DMS79 treated with DMSO at 0.1 percent for 48 hours (cell line): ENCODE data around the gene OR10H4.
"Not testable (repeated sequence)": the region's sequence is repeated elsewhere in the genome, so short reads cannot be mapped to it uniquely, and the experiment has no call there.

ENCODE experiments used
- DNase-seq: peaks from one replicate; lab custom pipeline; 2025; lab: John Stamatoyannopoulos, UW

The OR10H4 gene, protein sequence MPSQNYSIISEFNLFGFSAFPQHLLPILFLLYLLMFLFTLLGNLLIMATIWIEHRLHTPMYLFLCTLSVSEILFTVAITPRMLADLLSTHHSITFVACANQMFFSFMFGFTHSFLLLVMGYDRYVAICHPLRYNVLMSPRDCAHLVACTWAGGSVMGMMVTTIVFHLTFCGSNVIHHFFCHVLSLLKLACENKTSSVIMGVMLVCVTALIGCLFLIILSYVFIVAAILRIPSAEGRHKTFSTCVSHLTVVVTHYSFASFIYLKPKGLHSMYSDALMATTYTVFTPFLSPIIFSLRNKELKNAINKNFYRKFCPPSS

DNA sequence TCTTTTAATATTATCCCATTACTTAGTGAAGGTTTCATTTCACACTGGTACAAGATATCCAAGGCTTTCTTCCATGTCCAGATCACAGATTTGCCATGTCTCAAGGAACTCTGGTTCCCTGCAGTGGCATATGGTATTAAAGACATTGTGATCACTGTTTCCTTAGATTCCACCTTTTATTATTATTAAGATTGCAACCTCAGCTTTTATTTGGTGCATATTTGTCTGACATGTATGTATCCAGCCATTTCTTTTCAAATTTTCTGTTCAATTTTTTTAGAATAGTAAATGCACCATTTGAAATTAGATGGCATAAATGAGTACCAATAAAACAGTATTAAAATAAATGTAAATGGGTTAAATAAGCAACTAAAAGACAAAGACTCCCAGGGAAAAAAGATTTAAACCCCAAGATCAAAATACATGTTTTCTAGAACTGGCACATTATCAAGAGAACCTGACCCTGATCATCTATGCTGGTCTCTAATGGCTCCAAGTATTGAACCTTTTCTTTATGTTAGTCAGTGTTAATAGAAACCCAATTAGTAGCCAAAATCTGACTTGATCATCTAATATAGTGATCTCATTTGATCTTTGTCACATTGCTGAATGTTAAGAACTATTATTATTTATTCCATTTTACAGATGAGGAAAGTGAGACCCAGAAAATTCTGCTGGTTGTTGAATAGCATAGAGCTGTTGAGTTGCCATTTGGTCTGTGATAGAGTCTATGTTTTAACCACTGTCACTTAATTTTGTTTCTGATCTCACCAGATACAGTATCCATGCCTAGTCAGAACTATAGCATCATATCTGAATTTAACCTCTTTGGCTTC, at the start of gene OR10H4:
TSS of gene OR10H4 (plus strand) at position 786 of the 836 bp plus-strand sequence. CDS start at position 786, 0 bp downstream.
- DNase-seq, result no peak

DNA sequence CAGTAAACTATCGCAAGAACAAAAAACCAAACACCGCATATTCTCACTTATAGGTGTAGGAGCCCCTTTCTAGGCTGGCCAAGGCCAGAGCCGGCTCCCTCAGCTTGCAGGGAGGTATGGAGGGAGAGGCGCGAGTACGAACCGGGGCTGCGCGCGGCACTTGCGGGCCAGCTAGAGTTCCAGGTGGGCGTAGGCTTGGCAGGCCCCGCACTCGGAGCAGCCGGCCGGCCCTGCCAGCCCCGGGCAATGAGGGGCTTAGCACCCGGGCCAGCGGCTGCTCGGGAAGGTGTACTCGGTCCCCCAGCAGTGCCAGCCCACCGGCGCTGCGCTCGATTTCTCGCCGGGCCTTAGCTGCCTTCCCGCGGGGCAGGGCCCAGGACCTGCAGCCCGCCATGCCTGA, 49.2 kb upstream of the OR10H4 start:
- not testable (repeated sequence) for DNase-seq

DNA sequence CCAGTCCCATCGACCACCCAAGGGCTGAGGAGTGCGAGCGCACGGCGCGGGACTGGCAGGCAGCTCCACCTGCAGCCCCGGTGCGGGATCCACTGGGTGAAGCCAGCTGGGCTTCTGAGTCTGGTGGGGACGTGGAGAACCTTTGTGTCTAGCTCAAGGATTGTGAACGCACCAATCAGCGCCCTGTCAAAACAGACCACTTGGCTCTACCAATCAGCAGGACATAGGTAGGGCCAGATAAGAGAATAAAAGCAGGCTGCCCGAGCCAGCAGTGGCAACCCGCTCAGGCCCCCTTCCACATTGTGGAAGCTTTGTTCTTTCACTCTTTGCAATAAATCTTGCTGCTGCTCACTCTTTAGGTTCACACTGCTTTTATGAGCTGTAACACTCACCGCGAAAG, 48.8 kb upstream of the OR10H4 start:
- not testable (repeated sequence) for DNase-seq

DNA sequence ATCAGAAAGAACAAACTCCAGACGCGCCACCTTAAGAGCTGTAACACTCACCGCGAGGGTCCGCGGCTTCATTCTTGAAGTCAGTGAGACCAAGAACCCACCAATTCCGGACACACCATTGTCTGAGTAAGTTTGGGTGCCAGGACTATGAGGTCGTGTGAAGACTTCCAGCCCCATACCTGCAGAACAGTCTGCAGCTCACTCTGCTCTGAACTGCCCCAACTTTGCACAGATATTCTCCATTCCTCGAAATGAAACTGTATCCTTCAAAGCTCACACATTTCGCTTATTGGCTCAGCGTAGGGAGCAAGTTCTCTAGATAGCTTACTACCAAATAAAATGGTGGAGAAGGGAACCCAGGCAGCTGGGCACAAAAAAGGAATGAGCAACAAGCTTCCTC, 48.3 kb upstream of the OR10H4 start:
- no peak for DNase-seq

DNA sequence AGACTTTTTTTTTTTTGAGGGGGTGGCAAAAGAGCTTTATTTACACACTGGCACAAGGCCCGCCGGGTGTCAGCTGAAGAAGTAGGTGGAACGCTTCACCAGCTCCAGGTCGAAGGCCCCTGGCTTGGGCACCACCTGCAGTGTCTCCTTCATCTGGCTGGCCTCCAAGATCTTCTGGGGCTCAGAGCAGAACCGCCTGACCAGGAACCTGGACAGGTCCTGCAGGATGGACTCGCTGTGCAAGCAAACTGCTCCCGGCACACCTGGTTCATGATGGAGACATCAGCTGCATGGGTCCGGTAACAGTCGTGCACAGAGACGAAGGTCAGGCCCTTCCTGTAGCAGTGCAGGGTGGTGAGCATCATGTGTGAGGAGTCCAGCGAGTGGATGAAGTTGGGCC, 46.6 kb upstream of the OR10H4 start:
- no peak for DNase-seq

DNA sequence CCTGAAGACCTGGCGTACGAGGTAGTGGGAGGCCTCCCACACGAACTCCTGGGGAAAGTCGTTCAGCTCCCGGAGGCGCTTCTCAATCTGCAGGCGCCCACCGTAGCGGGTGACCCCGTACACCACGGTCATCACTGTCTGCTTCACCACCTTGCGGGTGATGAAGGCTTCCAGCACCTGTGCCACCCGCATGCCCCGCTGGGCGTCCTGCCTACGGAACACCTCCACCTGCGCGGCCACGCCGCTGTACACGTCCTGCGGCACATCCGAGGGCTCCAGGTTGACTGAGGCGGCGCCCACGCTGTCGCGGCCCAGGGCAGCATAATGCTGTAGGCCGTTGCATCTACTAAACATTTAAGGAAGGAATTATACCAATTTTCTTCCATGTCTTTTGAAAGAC, 45.9 kb upstream of the OR10H4 start:
- not testable (repeated sequence) for DNase-seq

DNA sequence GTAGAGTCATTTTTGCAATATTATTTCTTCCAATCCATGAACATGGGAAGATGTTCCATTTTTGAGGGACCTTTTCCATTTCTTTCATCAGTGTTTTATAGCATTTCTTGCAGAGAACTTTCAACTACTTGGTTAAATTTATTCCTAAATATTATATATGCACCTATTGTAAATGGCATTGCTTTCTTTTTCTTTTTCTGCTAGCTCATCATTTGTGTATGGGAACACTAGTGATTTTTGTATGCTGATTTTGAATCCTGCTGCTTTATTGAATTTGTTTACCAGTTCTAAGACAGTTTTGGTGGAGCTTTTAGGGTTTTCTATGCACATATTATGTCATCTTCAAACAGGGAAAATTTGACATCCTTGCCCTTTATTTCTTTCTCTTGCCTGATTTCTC, 43.8 kb upstream of the OR10H4 start:
- DNase-seq, result no peak

DNA sequence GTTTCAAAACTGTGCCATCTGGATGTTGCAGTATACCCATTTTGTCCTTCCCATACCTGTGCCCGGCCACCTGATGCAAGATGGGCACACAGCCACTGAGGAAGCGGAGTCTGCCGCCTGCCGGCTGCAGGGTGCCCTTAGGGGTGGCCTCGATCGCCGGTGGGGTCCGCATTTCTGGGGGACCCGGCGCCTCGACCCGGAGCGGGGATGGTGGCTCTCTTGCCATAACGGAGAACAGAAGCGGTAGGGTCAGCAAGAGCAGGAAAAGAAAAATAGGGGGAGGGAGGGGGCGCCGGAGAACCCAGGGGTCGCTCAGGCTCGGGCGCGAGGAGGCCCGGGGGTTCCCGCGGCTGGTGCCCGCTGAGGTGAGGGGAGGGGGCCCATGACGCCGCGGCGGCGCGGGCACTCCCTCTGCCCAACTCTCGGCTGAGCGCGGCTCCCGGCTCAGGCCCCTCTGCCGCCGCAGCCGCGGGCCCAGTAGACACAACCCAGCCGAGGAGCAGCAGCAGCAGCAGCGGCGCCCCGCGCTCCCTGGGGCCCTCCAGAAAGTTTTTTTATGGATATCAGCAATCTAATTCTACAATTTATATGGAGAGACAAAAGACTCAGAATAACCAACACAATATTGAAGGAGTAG, 37.1 kb upstream of the OR10H4 start:
- DNase-seq, result no peak

DNA sequence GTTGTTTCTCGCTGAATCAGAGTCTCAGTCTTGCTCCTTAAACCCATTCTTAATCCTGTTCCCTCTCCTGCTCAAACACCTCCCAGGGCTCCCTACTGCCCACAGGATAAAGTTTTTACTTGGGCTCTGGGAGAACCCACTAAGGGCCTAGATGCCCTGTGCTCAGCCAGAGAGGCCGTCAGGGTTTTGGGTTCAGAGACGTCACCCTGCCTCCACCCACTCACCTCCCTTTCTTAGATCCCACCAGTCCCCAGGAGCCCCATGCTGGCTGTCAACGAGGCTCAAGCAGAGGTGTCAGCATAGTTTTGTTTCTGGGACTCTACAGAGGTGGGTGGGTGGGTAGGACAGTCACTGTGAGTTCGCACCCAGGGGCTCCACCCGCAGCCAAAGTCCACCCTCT, 35.4 kb upstream of the OR10H4 start:
- DNase-seq, result no peak

DNA sequence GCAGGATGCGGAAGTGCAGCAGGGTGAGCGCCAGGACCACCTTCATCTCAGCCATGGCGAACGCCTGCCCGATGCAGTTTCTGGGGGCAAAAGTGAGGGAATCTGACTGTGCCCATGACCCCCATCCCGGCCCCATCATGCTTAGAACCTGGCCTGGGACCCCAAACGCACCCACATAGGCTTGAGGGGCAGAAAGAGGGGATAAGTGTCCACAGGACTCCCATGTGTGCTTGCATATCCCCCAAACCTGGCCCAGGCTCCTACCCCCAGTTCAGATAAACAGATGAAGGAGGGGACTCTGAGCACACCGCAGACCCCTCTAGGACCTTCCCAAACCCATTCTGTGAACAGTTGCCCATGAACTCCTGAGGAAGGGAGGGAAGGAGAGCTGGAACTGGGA, 35.0 kb upstream of the OR10H4 start:
- no peak for DNase-seq

DNA sequence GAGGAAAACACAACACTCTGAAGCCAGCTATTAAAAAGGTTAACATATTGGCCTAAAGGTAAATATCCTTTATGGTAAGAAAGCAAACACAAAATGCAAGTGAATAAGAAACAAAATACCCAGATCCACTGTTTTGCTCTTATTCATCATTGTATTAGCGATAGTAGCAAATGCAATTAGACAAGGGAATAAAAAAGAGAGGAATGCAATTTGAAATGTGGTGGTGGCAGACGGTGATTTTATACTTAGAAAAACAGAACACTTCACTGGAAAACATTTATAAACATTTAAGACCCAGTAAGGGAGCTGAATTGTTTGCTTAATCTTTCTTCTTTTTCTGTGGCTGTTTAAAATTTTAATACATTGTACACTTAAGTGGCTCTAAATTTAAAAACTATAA, 33.7 kb upstream of the OR10H4 start:
- no peak for DNase-seq

DNA sequence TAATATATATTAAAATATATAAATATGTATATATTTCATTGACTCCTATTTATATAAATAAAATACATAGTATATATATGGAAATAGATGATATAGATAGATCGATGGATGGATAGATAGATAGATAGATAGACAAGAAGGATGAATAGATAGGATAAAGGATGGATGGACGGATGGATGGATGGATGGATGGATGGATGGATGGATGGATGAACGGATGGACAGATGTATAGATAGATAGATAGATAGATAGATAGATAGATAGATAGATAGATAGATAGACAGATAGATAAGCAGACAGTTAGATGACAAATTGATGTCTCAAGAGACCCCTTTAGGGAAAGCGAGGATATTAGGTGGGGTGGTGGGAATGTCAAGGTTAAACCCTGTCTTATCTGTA, 29.6 kb upstream of the OR10H4 start:
- no peak for DNase-seq

DNA sequence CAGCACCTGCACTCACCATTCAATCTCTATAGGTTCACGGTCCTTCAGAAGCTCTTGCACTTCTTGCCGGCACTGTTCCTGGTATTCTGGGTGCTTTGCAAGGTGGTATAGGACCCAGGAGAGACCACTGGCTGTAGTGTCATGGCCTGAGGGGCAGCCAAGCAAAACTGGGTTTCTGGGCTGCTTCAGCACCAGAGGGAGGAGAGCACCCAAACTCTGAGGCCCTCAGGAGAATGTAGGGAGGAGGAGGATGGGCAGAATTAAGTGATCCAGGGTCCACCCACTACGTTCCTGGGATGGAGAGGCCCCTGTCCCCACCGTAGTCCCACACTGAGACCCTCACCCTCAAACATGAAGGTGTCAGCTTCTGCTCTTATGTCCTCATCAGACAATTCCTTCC, 26.8 kb upstream of the OR10H4 start:
- DNase-seq, result no peak

DNA sequence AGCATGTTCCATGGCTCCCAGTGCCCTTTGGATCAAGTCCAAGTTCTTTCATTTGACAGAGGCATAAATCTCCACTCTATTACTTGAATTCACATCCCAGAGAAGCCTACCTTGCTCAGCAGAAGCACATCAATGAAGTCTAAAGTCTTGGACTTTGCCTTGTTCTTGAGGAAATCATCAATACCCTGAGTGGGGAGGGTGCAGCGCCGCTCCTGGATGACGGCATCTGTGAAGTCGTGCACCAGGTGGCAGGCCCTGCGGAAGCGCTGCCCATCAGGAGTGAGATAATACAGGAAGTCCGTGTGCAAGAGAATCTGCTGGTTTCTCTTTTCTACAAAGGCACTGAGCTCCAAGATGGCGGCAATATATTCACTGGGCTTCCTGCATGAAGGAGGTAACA, 25.1 kb upstream of the OR10H4 start:
- no peak for DNase-seq

DNA sequence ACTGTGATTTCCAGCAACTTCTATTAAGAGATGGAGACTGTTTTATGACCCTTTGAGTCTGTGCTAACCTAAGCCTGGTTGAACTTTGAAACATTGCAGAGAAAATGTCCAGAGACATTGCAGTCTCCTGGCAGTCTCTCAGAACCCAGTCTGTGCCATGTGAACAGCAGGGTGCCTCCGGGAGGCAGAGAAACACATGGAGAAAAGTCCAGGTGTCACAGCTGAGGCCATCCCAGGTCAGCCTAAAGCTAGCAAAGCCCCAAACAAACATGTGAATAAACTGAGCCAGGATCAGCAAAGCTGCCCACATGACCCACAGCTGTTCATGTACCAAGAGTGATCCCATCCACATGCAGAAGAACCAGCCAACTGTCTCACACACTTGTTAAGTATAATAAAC, 22.3 kb upstream of the OR10H4 start:
- DNase-seq, result no peak

DNA sequence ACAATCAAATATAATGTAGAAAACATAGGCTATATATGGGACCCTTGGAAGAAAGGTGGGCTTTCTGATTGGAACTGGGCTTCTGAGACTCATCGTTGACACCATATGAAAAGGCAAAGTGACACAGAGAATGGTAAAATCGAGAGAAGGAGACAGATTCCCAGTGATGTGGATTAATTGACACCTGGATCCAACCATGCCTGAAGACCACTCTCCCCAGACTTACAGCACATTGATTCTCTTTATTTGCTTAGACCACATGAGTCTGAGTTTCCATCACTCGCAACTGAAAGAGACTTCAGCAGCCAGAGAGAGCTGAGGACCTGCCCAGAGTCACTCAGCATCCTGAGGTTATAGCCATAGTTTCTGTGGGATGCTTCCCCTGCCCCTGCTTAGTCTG, 20.5 kb upstream of the OR10H4 start:
- no peak for DNase-seq

DNA sequence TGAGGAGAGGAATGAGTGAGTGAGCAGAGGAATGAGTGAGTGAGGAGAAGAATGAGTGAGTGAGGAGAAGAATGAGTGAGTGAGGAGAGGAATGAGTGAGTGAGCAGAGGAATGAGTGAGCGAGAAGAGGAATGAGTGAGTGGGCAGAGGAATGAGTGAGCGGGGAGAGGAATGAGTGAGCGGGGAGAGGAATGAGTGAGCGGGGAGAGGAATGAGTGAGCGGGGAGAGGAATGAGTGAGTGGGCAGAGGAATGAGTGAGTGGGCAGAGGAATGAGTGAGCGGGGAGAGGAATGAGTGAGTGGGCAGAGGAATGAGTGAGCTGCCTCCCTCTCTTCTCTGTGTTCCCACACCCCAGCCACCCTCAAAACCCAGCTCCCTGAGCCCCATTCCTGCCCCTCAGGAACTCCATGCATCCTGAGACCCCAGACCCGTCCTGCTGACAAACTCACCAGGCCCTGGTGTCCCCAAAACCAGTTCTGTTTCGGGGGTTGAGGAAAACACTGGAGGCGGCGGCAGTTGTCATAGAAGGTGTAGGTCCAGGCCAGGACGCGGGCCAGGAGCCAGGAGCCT, 15.0 kb upstream of the OR10H4 start:
- DNase-seq, result not testable (repeated sequence)

DNA sequence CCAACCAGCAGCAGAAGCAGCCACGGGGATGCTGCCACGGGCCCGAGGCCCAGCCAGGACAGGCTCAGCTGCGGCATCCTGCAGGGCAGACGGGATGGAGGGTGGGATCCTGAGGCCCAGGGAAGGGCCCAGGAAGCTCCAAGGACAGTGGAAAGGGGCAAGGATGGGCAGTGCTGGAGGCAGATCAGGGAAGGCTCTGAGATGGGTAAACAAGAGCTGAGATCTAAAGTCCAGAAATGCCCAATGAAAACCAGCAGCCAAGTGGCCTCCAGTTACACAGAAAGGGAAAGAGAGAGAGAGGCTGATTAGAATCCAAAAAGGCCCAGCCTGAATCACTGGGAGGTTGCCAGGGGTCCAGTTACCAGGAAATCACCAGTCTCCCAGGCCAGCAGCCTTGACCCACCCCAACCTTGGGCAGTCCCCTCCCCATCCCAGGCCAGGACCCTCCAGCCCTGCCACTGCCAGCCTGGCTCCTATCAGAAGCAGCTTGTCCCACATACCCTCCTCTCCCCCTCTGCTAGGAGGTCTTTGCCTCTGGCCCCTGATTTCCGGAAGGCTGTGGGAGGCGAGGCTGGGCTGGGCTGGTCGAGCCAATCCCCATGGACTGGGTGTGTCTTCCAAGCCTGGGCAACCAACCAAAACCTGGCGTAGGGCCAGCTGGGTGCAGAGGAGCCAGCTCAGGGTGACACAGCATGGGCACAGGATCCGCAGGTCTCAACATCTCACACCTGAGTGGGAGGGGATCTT, 14.3 kb upstream of the OR10H4 start, which contains the start of gene CYP4F11:
TSS of gene CYP4F11 (minus strand) at position 198 of the 747 bp plus-strand sequence. CDS start at position 77, 121 bp downstream.
- peak; percentile 14 for DNase-seq

DNA sequence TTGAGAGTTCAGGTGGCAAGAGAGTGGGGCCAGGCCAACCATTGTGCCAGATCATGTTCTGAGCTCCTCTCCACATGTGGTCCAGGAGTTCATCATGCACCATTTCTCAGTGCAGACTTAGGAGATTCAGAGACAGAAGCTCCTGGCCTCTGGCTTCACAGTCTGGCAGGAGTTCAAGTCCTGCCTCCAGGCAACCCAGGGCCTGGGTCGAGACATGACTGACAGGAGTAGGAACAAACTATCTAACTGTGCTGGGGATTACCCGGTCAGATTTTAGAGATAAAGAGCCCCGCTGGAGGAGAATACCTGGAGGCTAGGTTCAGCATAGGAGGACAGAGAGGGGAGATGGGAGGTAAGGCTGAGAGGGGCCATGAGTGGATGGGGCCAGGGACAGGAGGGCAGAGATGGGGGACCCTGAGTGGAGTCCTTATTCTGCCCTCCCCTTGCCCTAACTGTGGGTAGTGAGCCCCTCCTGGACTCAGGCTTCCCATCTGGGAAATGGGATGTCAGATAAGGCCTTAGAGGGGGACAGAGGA, 13.6 kb upstream of the OR10H4 start:
- no peak for DNase-seq

DNA sequence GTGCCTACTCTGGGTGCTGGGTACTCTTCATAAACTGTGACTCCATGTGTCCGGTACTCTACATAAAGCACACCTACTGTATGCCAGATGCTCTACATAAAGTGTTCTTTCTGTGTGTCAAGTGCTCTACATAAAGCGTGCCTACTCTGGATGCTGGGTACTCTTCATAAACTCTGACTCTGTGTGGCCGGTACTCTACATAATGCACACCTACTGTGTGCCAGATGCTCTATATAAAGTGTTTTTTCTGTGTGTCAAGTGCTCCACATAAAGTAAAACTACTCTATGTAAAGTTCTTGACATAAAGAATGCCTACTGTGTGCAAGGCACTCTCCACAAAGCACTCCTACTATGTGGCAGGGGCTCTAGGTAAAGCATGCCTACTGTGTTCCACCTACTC, 12.6 kb upstream of the OR10H4 start:
- no peak for DNase-seq

DNA sequence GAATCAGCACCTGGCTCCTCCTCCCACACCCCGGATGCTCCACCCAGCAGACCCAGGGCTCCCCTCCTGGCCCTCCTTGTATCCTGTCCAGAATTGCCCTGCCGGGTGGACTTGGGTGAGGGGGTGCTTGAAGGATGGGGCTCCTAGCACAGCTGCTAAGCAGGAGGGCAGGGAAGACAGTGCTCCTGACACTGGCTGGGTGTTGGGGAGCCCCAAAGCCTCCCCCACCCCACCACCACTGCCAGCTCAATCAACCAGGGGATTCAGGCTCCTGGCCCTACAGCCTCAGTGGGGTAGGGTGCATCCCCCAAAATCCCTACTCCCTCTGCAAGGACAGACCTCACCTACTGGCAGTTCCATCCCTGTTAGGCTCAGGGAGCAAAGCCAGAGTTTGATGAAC, 11.9 kb upstream of the OR10H4 start:
- no peak for DNase-seq

DNA sequence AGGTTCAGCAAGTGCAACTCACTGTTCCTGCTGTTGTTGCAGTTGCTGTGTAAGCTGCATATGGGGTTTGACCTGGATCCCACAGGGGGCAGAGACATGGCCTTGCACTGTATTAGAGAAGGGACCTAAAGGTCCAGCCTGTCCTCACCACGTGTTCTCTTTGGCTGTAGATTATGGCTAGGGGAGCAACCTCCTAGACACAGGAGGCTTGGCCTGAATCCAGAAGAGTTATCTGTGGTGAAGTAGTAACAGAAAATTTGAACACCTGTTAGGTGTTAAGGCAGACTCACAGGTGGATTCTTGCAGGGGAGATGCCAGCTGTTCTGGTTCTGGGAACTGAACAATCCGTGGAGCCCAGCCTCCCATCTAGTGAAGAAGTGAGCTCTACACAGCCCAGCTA, 11.0 kb upstream of the OR10H4 start:
- DNase-seq, result no peak
